22Rv1 (cell line): ENCODE measurements around the gene MAP1LC3B.

Source experiments
- CTCF ChIP-seq: fragments of 450-650 bp; IDR thresholded peaks from 2 replicates; pipeline ENCODE4 v1.5.1; 2017; ENCODE audit warnings: mild to moderate bottlenecking
- ZFX ChIP-seq: fragments of 450-650 bp; IDR thresholded peaks from 2 replicates; pipeline ENCODE4 v1.6.1; 2017; ENCODE audit warnings: antibody characterized with exemption, borderline replicate concordance

GRCh38 chr16:87441886-87442580 is 49.9 kb downstream of the MAP1LC3B start:
- TF ChIP-seq CTCF (no peak), ZFX (no peak)
